ENCODE results near the gene RASL12. TPM values are rescaled to one million over a fixed set of nuclear protein-coding genes. Genes with fewer than 3 reads are reported as not detected.
A peak's percentile ranks its signal among the peaks of the same experiment; 100 is the strongest.
"Not testable (repeated sequence)": the region's sequence is repeated elsewhere in the genome, so short reads cannot be mapped to it uniquely, and the experiment has no call there.

The RASL12 gene
- total RNA-seq, 1 donor from 2014 or later = 32.8 TPM

- DNase-seq = no peak
Observed at GRCh38 chr15:65055201-65055870, 12.5 kb downstream of the RASL12 start.

DNA sequence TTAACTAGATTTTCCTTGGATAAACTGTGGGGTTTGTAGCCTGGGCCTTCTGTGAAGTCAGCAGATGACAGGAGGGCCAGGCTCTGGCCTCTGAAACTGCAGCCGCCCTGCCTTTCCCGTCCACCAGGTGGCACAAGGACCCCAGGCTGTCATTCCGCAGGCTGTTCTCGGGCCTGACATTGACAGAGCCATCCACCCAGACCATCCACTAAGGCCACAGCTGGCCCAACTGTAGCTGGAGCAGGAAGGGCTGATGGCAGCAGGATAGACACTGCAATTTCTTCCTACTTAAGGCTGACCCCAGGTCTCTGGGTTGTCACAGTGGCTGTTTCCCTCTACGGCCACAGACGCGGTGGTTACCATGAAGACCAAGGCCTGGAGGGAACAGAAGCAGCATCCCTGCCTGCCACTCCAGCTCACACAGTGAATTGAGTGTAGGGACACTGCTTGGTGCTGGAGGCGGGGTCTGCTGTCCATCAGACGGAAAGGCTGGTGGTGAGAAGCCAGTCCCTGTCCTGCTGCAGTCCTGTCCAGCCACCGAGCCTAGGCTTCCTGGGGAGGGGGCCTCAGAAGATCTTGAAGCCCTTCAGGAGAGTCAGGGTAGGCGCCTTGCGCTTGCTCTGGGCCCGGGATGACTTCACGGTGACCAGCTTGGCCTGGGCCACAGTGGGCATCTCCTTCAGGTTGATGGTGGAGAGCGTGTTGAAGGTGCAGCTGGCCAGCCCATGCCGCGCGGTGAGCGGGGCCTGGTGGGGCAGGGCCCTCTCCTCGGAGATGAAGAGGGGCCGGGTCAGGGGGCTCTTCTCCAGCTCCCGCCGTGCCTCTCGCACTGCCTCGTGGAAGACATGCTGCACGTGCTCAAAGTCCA, 13.2 kb downstream of the RASL12 start:
- DNase-seq = peak; percentile 87

- no peak for DNase-seq
Observed at GRCh38 chr15:65052956-65053355, 14.8 kb downstream of the RASL12 start.

GRCh38 chr15:65051266-65051665, 16.5 kb downstream of the RASL12 start:
- peak; percentile 37 for DNase-seq

GRCh38 chr15:65050270-65050669, 17.5 kb downstream of the RASL12 start:
- DNase-seq = no peak

DNA sequence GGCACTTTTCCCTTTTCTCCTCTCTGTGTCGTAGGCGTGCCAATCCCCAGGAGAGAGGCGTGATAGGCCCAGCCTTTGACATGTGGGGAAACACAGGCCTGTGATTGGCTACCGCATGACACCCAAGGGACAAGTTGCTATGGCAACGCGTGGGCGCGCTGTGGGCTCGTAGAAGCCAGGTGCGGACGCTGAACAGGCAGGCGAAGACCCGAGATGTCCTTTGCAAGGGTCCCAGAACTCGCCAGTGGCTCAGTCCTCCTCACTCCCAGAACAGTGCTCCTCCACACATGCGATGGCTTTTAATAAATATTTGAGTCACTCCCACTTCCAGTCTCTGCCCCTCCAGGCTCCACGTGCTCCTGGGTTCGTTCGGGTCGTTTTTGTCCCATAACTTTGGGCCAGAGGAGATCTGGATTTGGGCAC, 18.4 kb downstream of the RASL12 start:
- peak; percentile 94 for DNase-seq

GRCh38 chr15:65048241-65048640, 19.6 kb downstream of the RASL12 start:
- no peak for DNase-seq

- DNase-seq = peak; percentile 90
Observed at GRCh38 chr15:65044724-65045481, 22.9 kb downstream of the RASL12 start, which contains the start of gene SLC51B. TSS of gene SLC51B (plus strand) at chr15:65045387. CDS start at chr15:65050005, 4,618 bp downstream.

- DNase-seq = not testable (repeated sequence)
Observed at GRCh38 chr15:65044218-65044617, 23.6 kb downstream of the RASL12 start.

- no peak for DNase-seq
Observed at GRCh38 chr15:65042776-65043327, 24.9 kb downstream of the RASL12 start.

GRCh38 chr15:65041787-65042186, 26.0 kb downstream of the RASL12 start:
- no peak for DNase-seq

GRCh38 chr15:65040461-65040860, 27.3 kb downstream of the RASL12 start:
- DNase-seq = no peak

- no peak for DNase-seq
Observed at GRCh38 chr15:65038836-65039235, 29.0 kb downstream of the RASL12 start.

- no peak for DNase-seq
Observed at GRCh38 chr15:65038428-65038827, 29.4 kb downstream of the RASL12 start.

DNA sequence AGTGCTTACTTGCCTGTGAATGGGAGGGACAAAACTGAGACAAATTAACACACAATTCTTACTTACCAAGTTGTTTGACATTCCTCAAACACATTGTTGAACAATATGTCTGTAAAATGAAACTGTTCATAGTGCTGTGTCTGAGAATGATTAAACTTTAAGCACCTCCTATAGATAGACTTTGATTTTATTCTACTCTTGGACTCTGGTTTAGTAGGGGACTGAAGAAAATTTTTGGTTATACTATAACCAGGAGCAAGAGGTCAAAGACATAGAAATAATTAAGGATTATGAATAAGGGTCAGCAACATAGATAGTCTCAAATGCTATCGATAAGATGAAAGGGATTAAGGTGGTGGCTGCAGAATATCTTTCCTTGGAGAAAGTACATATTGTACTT, 30.5 kb downstream of the RASL12 start:
- no peak for DNase-seq

DNA sequence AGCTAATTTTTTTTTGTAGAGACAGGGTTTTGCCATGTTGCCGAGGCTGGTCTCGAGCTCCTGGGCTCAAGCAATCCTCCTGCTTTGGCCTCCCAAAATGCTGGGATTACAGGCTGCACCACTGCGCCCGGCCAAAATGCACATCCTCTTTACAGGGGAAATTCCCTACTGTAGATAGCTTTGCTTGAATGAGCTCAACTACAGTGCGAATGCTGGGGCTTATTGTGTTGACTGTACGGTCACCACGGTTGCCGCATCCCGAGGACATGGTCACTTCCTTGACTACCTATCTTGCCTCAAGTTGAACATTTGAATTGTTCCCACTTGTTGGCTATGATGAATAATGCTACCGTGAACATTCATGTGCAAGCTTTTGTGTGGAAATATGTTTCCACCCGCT, 33.1 kb downstream of the RASL12 start:
- no peak for DNase-seq

DNA sequence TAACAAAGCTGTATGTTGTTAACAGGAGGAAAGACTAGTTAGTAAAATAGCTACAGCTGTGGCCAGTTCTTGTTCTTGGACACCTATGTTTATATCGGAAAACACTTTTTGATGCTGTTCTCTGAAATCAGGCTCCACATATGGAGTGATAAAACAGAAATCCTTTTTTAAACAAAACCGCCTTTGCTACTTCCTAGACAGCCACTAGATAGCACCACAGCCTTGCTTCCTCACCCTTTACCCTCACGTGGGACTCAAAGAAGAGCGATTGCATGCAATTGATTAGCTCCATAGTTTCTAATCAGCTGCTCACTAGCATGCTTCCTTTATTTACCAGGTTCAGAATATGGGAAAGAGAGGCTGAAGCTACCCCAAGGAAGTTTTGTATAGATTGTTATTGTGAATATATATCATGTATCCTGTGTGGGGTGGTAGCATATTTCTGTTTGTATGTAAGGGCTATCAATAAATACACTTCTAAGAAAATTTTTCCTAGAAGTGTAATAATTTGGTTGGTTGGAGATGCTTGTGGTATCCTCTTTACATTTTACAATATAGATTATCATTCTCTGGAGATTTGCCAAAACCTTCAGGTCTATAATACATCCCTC, 34.0 kb downstream of the RASL12 start:
- DNase-seq = peak; percentile 67

DNA sequence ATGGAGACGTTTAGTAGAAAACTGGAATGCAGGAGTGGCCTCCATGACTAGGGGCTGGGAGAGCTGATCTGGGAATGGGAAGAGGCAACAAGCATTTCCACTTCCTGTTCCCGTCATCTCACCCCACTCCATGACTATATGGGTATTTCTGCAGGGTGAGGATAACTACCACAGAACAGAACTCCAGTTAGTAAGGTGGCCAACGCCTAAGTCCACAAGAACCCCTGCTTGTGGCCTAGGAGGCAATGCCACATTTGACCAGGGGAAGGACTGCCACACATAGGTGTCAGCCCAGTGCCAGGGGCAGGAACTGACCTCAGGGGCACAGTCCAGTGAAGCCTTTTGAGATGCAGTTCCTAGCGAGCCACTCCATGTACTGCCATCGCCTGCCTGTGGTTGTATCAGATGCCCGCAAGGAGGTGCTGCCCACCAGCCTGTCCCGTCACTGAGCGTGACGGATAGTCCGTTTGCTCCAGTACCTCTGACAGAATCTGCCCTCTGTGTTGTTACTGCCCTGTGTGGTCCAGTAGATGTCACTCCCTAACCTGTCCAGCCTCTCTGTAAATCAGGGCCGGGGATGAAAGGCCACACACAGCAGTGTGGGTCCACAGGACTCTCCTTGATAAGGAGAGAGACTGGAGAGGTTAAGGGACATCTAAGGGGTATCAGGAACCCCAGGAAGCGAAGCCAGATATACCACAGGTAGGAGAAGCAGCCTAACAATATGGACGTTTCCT, 34.8 kb downstream of the RASL12 start:
- peak; percentile 66 for DNase-seq

DNA sequence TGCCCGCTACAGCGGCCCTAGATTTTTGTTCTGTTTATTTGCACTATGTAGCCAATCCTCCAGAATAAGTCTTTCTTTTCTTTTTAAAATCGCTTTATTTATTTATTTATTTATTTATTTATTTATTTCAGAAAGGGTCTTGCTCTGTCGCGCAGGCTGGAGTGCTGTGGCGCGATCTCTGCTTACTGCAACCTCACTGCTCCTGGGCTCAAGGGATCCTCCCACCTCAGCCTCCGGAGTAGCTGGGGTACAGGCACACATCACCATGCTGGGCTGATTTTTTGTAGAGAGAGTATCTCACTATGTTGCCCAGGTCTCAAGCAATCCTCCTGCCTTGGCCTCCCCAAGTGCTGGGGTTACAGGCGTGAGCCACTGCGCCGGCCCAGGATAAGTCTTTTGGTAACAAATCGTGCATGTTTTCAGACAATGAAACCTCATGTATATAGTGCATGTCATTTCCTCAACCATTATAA, 38.0 kb downstream of the RASL12 start:
- DNase-seq = no peak

DNA sequence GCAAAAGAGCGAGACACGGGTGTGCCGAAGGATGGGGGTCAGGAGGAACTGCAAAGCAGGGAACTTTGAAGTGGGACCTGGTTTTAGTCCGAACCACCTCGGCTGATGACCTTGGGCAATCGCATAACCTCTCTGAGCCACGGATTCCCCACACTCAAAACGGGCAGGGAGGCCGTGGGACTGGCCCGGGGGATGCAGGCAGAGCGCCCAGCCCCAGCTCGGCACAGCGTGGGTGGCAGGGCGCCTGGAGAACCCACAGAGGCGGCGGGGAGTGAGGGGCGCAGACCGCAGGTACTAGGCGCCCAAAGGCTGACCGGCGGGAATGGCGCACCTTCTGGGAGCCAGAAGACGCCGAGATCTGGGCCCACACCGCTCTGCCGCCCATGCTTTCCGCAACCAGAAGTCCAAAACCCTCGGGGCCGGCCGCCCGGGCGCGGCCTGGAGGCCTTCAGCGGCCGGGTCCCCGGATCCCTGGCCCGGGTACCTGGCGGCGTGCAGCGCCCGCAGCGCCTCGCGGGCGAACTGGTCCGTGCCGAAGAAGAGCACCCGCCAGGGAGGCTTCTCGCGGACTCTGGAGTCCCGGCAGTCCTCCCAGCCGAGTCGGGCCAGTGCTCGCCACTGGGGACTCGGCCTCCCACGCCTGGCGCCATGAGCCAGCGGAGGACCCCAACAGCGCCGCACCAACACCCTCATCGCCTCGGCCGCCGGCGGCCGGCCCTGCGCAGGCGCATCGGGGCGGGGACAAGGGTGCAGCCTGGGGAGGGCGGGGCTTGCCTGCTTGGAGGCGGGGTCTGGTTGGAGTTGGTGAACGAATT, 38.7 kb downstream of the RASL12 start, which contains the start of gene MTFMT:
Gene MTFMT, minus strand, starts transcription at position 719 of the 815 bp plus-strand sequence. Its CDS starts 26 bp downstream, at position 693.
- DNase-seq = peak; percentile 95

All from tongue (tissue), 2 donors.